Epidermal melanocyte (primary cell): ENCODE results near the gene FAIM.
A peak's percentile ranks its signal among the peaks of the same experiment; 100 is the strongest.
"Not testable (repeated sequence)": the region's sequence is repeated elsewhere in the genome, so short reads cannot be mapped to it uniquely, and the experiment has no call there.

Experiments used
- DNase-seq: peaks from one replicate; pipeline ENCODE4 v3.0.0; 2011; ENCODE audit warnings: low spot score; ENCODE audit not compliant: insufficient read length

Gene FAIM

GRCh38 chr3:138608322-138609135 lies at the start of gene FAIM:
Gene FAIM, plus strand, starts transcription at chr3:138608771. Its CDS starts 10,956 bp downstream, at chr3:138619727.
- peak; percentile 28 for DNase-seq

GRCh38 chr3:138559134-138559533 lies 49.4 kb upstream of the FAIM start:
- DNase-seq = no peak

- DNase-seq = no peak
Observed at GRCh38 chr3:138560501-138560900, 48.1 kb upstream of the FAIM start.

GRCh38 chr3:138562902-138563301 lies 45.7 kb upstream of the FAIM start:
- DNase-seq = not testable (repeated sequence)

GRCh38 chr3:138566293-138566692 lies 42.3 kb upstream of the FAIM start:
- not testable (repeated sequence) for DNase-seq

- DNase-seq = no peak
Observed at GRCh38 chr3:138567403-138567802, 41.2 kb upstream of the FAIM start.

GRCh38 chr3:138569090-138569489 lies 39.5 kb upstream of the FAIM start:
- DNase-seq = no peak

- DNase-seq = not testable (repeated sequence)
Observed at GRCh38 chr3:138569624-138570023, 38.9 kb upstream of the FAIM start.

GRCh38 chr3:138573138-138573537 lies 35.4 kb upstream of the FAIM start:
- DNase-seq = no peak

- DNase-seq = no peak
Observed at GRCh38 chr3:138578141-138578540, 30.4 kb upstream of the FAIM start.

- no peak for DNase-seq
Observed at GRCh38 chr3:138578961-138579574, 29.5 kb upstream of the FAIM start.

- no peak for DNase-seq
Observed at GRCh38 chr3:138587374-138587773, 21.2 kb upstream of the FAIM start.

GRCh38 chr3:138588445-138588844 lies 20.1 kb upstream of the FAIM start:
- no peak for DNase-seq

- DNase-seq = no peak
Observed at GRCh38 chr3:138591392-138591791, 17.2 kb upstream of the FAIM start.

GRCh38 chr3:138593488-138594149 lies 15.0 kb upstream of the FAIM start:
- DNase-seq = no peak

GRCh38 chr3:138594150-138594934 lies 14.2 kb upstream of the FAIM start, which contains the start of gene CEP70:
Gene CEP70, minus strand, starts transcription at chr3:138594260. Its CDS starts 21,333 bp downstream, at chr3:138572927.
- DNase-seq = peak; percentile 69

- no peak for DNase-seq
Observed at GRCh38 chr3:138594935-138595610, 13.5 kb upstream of the FAIM start.

- DNase-seq = not testable (repeated sequence)
Observed at GRCh38 chr3:138597186-138597976, 11.2 kb upstream of the FAIM start.

- DNase-seq = no peak
Observed at GRCh38 chr3:138598534-138598933, 10.0 kb upstream of the FAIM start.
